Heart right ventricle (tissue), 16 donors: ENCODE data around the gene TSC22D1. TPM values are rescaled to one million over a fixed set of nuclear protein-coding genes. Genes with fewer than 3 reads are reported as not detected.

Source experiments
- ATAC-seq, 8 donors: fragments of 200-7000 bp; cut with Tn5 transposase; one replicate each; pipeline ENCODE4 v1.9.1; 2020; ENCODE audit warnings: mild to moderate bottlenecking in 8 of 8, moderate library complexity in 8 of 8, moderate number of reproducible peaks in 1 of 8
- DNase-seq, 2 donors: peaks; one replicate each; pipeline ENCODE4 v3.0.0-alpha.2; 2020
- H3K27ac ChIP-seq, 10 donors: fragments of 200-600 bp; sonication (generic) in 2 of 10; one replicate each; pipeline versions ENCODE4 v1.5.0 to v1.8.0; 2020 to 2022; ENCODE audit warnings: mild to moderate bottlenecking in 3 of 10
- H3K27me3 ChIP-seq, 7 donors: fragments of 200-600 bp; one replicate each; pipeline ENCODE4 v1.8.0; 2021 to 2022; ENCODE audit warnings: mild to moderate bottlenecking in 2 of 7
- H3K36me3 ChIP-seq, 9 donors: fragments of 200-600 bp; sonication (generic) in 1 of 9; one replicate each; pipeline versions ENCODE4 v1.5.0 to v1.8.0; 2020 to 2022; ENCODE audit warnings: mild to moderate bottlenecking in 2 of 9
- H3K4me1 ChIP-seq, 9 donors: fragments of 200-600 bp; sonication (generic) in 1 of 9; one replicate each; pipeline versions ENCODE4 v1.5.0 to v1.8.0; 2020 to 2022; ENCODE audit warnings: mild to moderate bottlenecking in 4 of 9
- H3K4me3 ChIP-seq, 10 donors: fragments of 200-600 bp; sonication (generic) in 2 of 10; one replicate each; pipeline versions ENCODE4 v1.5.0 to v1.8.0; 2020 to 2022; ENCODE audit warnings: mild to moderate bottlenecking in 7 of 10, moderate library complexity in 2 of 10
- H3K9me3 ChIP-seq, 11 donors: fragments of 200-600 bp in 10 of 11; sonication (generic) in 2 of 11; one replicate each; pipeline versions ENCODE4 v1.5.0 to v1.8.0; 2013 to 2022; ENCODE audit warnings: mild to moderate bottlenecking in 2 of 11, control low read depth in 1 of 11, moderate library complexity in 1 of 11
- CTCF ChIP-seq, 9 donors: fragments of 200-600 bp; sonication (generic) in 2 of 9; IDR thresholded peaks; one replicate each; pipeline versions ENCODE4 v1.5.0 to v1.8.0; 2021 to 2022; ENCODE audit warnings: antibody characterized with exemption in 9 of 9, mild to moderate bottlenecking in 5 of 9, moderate library complexity in 1 of 9
- WGBS, 2 donors: extraction: QIAGEN DNeasy Blood & Tissue Kit; methylation state at CpG; one replicate each; pipeline ENCODE4 v1.1.7; 2013; ENCODE audit warnings: inconsistent platforms in 1 of 2; 5-methylcytosine and 5-hydroxymethylcytosine counted together
- intact Hi-C, 10 donors: fragments of 100-400 bp; cut with DNase I; formaldehyde crosslinking; loops; one replicate each; pipeline versions ENCODE4 v1.11.1 to v1.14.2; 2022
- polyA plus RNA-seq, 2 donors: library from polyadenylated mRNA; stranded (reverse); fragments of 200-250 nt; gene quantifications; one replicate each; pipeline ENCODE4 v1.2.3, GENCODE V29; 2013
- total RNA-seq, 10 donors: library from RNA; stranded (reverse); fragmentation: NEBNext Ultra II Directional in 3 of 10; extraction: Animal tissue kit (Norgen Biotek cat#: 25700) in 3 of 10; gene quantifications; one replicate each; pipeline versions ENCODE4 v1.2.1 to v1.2.4, GENCODE V29; 2021 to 2023
- donor health status: Arrhythmogenic right ventricular cardiomyopathy.
- donor health status: ischemic (EF 13 %, LVEDD 7.1; RV severe dilation, severe dysfunction).
- donor health status: healthy with polysubstance abuse.
- donor health status: DM: no; HTN: yes; CAD: no.
- donor health status: DM: no; HTN: no; CAD: no.
- donor health status: ischemic (EF 25% LVEDD 6.9; RV normal size, moderate dysfunction).
- donor health status: ischemic (EF 25% LVEDD 5.7; RV mildly dilated, moderate dysfunction).
- donor health status: healthy.
- donor health status: DM: yes; HTN: yes; CAD: no.
- donor health status: Ischemic cardiomyopathy.
- donor health status: ischemic (EF 35%, LVEDD 5.7; RV mildly dilated, moderate dysfunction).
- donor health status: nonischemic (EF 11% LVEDD 7.7; RV severe dilation, severe dysfunction).
- donor health status: DM: yes; HTN: yes; CAD: no.
- donor health status: PGD.
- donor health status: ischemic (EF 29% LVEDD 5.4; RV normal size, mild dysfunction).
- donor health status: nonischemic (EF 23%, LVEDD 6.1; RV moderate dilation, normal function).

TSC22D1 gene
- total and polyA plus RNA-seq, 12 donors, result 48.5 to 200 (median 113) TPM

GRCh38 chr13:44416301-44416700 lies 159.8 kb downstream of the TSC22D1 start:
- ATAC-seq (peak in 3 of 8 donors; percentile 41 to 75 (median 44)), DNase-seq (no peak)
- intact Hi-C loops, result no loop called here
- H3K36me3 ChIP-seq, result no peaks in the 10 kb centered on the region
- H3K4me1 ChIP-seq, result peaks cover 0 to 16% (median 0%) of the 10 kb centered on the region in 9 donors
- no peaks in the 10 kb centered on the region for H3K27me3 ChIP-seq
- H3K4me3 ChIP-seq, result no peak overlapping the region
- H3K27ac ChIP-seq, result no peak overlapping the region
- H3K9me3 ChIP-seq, result no peaks in the 10 kb centered on the region
- 76 to 85% methylated on average over 10 of the region's 10 CpGs for WGBS, 2 donors
- TF ChIP-seq CTCF (IDR thresholded peaks at IDR 0.05), result no peak

- no peaks in the 10 kb centered on the region for H3K36me3 ChIP-seq
- H3K4me1 ChIP-seq, result peaks cover 0 to 16% (median 0%) of the 10 kb centered on the region in 9 donors
- WGBS, 2 donors, result 85 to 90% methylated on average over 15 of the region's 15 CpGs
- H3K9me3 ChIP-seq, result no peaks in the 10 kb centered on the region
- DNase-seq (no peak), ATAC-seq (no peak)
- intact Hi-C loops, result no loop called here
- no peak for TF ChIP-seq CTCF (IDR thresholded peaks at IDR 0.05)
- H3K27me3 ChIP-seq, result no peaks in the 10 kb centered on the region
- H3K4me3 ChIP-seq, result no peak overlapping the region
- H3K27ac ChIP-seq, result no peak overlapping the region
Measured at GRCh38 chr13:44415815-44416214, 160.3 kb downstream of the TSC22D1 start.

- H3K36me3 ChIP-seq, result no peaks in the 10 kb centered on the region
- no peaks in the 10 kb centered on the region for H3K27me3 ChIP-seq
- 92 to 97% methylated on average over 26 of the region's 26 CpGs for WGBS, 2 donors
- H3K9me3 ChIP-seq, result no peaks in the 10 kb centered on the region
- H3K27ac ChIP-seq, result no peak overlapping the region
- no peak for ATAC-seq
- no peak overlapping the region for H3K4me3 ChIP-seq
- intact Hi-C loops, result no loop called here
- H3K4me1 ChIP-seq, result peaks cover 0 to 16% (median 0%) of the 10 kb centered on the region in 9 donors
- no peak for DNase-seq
- TF ChIP-seq CTCF (IDR thresholded peaks at IDR 0.05), result no peak
Measured at GRCh38 chr13:44414716-44415115, 161.4 kb downstream of the TSC22D1 start.

GRCh38 chr13:44413095-44413494 lies 163.0 kb downstream of the TSC22D1 start:
- Histone ChIP-seq H3K4me1 (peaks cover 0 to 16% (median 0%) of the 10 kb centered on the region in 9 donors), H3K36me3 (no peaks in the 10 kb centered on the region), H3K27me3 (no peaks in the 10 kb centered on the region), H3K27ac (no peak overlapping the region), H3K9me3 (no peaks in the 10 kb centered on the region), H3K4me3 (no peak overlapping the region)
- ATAC-seq, result no peak
- no peak for DNase-seq
- WGBS, 2 donors, result 91 to 97% methylated on average over 13 of the region's 13 CpGs
- intact Hi-C loops, result no loop called here
- TF ChIP-seq CTCF (IDR thresholded peaks at IDR 0.05), result no peak
